Naive thymus-derived CD4-positive, alpha-beta T cell (primary cell): Measurements from ENCODE around the gene SUGP2. TPM values are rescaled to one million over a fixed set of nuclear protein-coding genes. Genes with fewer than 3 reads are reported as not detected.

Experiments
- ATAC-seq: fragments of 150-1000 bp; cut with Tn5 transposase; 2 replicates; pipeline ENCODE4 v1.10.0; 2021; ENCODE audit warnings: mild to moderate bottlenecking, moderate library complexity
- CTCF ChIA-PET: fragments of 350-600 bp; sonication (Branson Sonifier 250); formaldehyde crosslinking; loops from one replicate; lab custom pipeline; 2021; ENCODE audit warnings: antibody characterized with exemption; lab: Charles Lee
- POLR2A ChIA-PET: fragments of 350-600 bp; sonication (Branson Sonifier 250); formaldehyde crosslinking; loops from one replicate; lab custom pipeline; 2021; ENCODE audit warnings: antibody characterized with exemption, inconsistent platforms; lab: Charles Lee
- DNase-seq, 9 donors: peaks; one replicate each; pipeline versions ENCODE4 v3.0.0 to v3.0.0-alpha.2; 2020 to 2022; ENCODE audit warnings: mixed read lengths in 1 of 9
- H3K27ac ChIP-seq: one replicate; pipeline ENCODE4 v1.7.0; 2013; ENCODE audit warnings: mild to moderate bottlenecking, low read depth, low read length, moderate library complexity
- H3K27me3 ChIP-seq, 2 donors: one replicate each; pipeline ENCODE4 v1.7.0; 2013; ENCODE audit warnings: low read length in 2 of 2, mild to moderate bottlenecking in 2 of 2, moderate library complexity in 2 of 2; ENCODE audit not compliant: control insufficient read depth in 2 of 2, insufficient read depth in 2 of 2
- H3K36me3 ChIP-seq, 3 experiments: 1 replicate in 2 of 3; 2 replicates in 1 of 3; pipeline ENCODE4 v1.7.0; 2013; ENCODE audit warnings: low read length in 3 of 3, mild to moderate bottlenecking in 3 of 3, moderate library complexity in 1 of 3; ENCODE audit not compliant: insufficient read depth in 3 of 3, control insufficient read depth in 2 of 3
- H3K4me1 ChIP-seq, 2 donors: one replicate each; pipeline ENCODE4 v1.7.0; 2013; ENCODE audit warnings: low read length in 2 of 2, mild to moderate bottlenecking in 2 of 2, moderate library complexity in 1 of 2; ENCODE audit not compliant: control insufficient read depth in 2 of 2, insufficient read depth in 2 of 2
- H3K4me3 ChIP-seq: 2 replicates; pipeline ENCODE4 v1.7.0; 2013; ENCODE audit warnings: mild to moderate bottlenecking, low read length
- H3K9me3 ChIP-seq, 3 experiments: 1 replicate in 2 of 3; 2 replicates in 1 of 3; pipeline ENCODE4 v1.7.0; 2013; ENCODE audit warnings: low read length in 3 of 3; ENCODE audit not compliant: control insufficient read depth in 2 of 3
- H3K27ac Mint-ChIP-seq, 9 donors: one replicate each; pipeline ENCODE4 v1.8.0; 2020 to 2022; ENCODE audit warnings: mixed read lengths in 9 of 9, mild to moderate bottlenecking in 8 of 9, moderate library complexity in 5 of 9, inconsistent platforms in 2 of 9
- H3K27me3 Mint-ChIP-seq, 5 donors: one replicate each; pipeline ENCODE4 v1.8.0; 2021 to 2022; ENCODE audit warnings: mixed read lengths in 5 of 5, mild to moderate bottlenecking in 1 of 5
- H3K36me3 Mint-ChIP-seq, 5 donors: one replicate each; pipeline ENCODE4 v1.8.0; 2020 to 2022; ENCODE audit warnings: mixed read lengths in 5 of 5, mild to moderate bottlenecking in 3 of 5, inconsistent platforms in 1 of 5
- H3K4me1 Mint-ChIP-seq, 7 donors: one replicate each; pipeline ENCODE4 v1.8.0; 2020 to 2022; ENCODE audit warnings: mixed read lengths in 7 of 7, mild to moderate bottlenecking in 3 of 7, inconsistent platforms in 1 of 7
- H3K4me3 Mint-ChIP-seq, 10 donors: one replicate each; pipeline ENCODE4 v1.8.0; 2020 to 2022; ENCODE audit warnings: mild to moderate bottlenecking in 10 of 10, mixed read lengths in 10 of 10, moderate library complexity in 6 of 10, inconsistent platforms in 2 of 10
- H3K9me3 Mint-ChIP-seq, 11 donors: one replicate each; pipeline ENCODE4 v1.8.0; 2020 to 2022; ENCODE audit warnings: mixed read lengths in 11 of 11, mild to moderate bottlenecking in 4 of 11, inconsistent platforms in 1 of 11, moderate library complexity in 1 of 11
- intact Hi-C, 2 donors: fragments of 100-400 bp; cut with micrococcal nuclease; formaldehyde crosslinking; loops; one replicate each; pipeline ENCODE4 v1.15.1; 2023
- polyA plus RNA-seq, 2 donors: library from polyadenylated mRNA; unstranded; fragments of 300-500 nt; fragmentation: Illumina TruSeq; gene quantifications; one replicate each; pipeline ENCODE4 v1.2.3, GENCODE V29; 2021
- total RNA-seq, 6 experiments: library from RNA in 5 of 6; stranded (reverse) in 5 of 6; gene quantifications; 1 replicate in 5 of 6; 2 replicates in 1 of 6; pipeline ENCODE4 v1.2.3 and lab custom pipeline; 2021 to 2026

The SUGP2 gene
- total and polyA plus RNA-seq, 7 experiments from 2014 or later, result 9.3 to 145 (median 125) TPM

DNA sequence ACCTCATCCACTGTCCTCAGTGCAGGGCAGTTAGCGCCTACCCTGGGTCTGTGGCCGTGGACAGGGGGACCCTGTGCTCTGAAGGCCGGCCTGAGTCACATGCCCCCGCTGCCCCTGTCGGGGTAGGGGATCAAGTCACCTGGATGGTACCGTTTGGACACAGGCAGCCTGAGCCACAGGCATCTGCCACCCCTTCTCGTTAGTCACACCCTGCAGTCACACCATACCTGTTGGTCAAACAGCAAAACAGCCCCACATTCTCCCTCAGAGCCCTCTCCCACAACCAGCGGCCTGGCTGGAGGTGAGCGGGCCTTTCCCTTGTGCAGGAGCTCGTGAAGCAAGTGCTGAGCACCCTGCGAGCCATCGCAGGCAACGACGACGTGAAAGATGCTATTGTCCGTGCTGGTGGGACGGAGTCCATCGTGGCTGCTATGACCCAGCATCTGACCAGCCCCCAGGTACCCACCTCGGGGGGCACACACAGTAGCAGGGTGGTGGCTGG lies 21.7 kb upstream of the SUGP2 start:
- H3K4me3 Mint-ChIP-seq, result no peak overlapping the region
- no peak for DNase-seq
- H3K27ac Mint-ChIP-seq, result no peak overlapping the region
- ChIA-PET POLR2A (interaction anchor here (0.6 to 1.0 kb wide), 2 partner anchors 85 to 199 kb away, joined by 3 to 5 read pairs; no protein-coding TSS in a partner anchor), CTCF (interaction anchor here (1.0 to 2.1 kb wide), 6 partner anchors 12 to 89 kb away, joined by 4 to 10 read pairs (median 7); no protein-coding TSS in a partner anchor)
- H3K36me3 ChIP-seq, result peaks cover 0 to 64% (median 0%) of the 10 kb centered on the region in 3 experiments
- H3K27me3 ChIP-seq, result no peaks in the 10 kb centered on the region
- no peak for ATAC-seq
- intact Hi-C loops, result loop anchor here in 1 of 2 donors (1.0 kb wide), 1 partner anchor 83 kb away; the partner anchor contains the start of gene TMEM161A
- no peaks in the 10 kb centered on the region for H3K4me1 ChIP-seq
- H3K9me3 ChIP-seq, result no peaks in the 10 kb centered on the region
- H3K27me3 Mint-ChIP-seq, result no peaks in the 10 kb centered on the region
- no peaks in the 10 kb centered on the region for H3K9me3 Mint-ChIP-seq
- H3K27ac ChIP-seq, result no peak overlapping the region
- no peak overlapping the region for H3K4me3 ChIP-seq
- no peaks in the 10 kb centered on the region for H3K4me1 Mint-ChIP-seq
- H3K36me3 Mint-ChIP-seq, result peaks cover 0 to 12% (median 0%) of the 10 kb centered on the region in 5 donors

DNA sequence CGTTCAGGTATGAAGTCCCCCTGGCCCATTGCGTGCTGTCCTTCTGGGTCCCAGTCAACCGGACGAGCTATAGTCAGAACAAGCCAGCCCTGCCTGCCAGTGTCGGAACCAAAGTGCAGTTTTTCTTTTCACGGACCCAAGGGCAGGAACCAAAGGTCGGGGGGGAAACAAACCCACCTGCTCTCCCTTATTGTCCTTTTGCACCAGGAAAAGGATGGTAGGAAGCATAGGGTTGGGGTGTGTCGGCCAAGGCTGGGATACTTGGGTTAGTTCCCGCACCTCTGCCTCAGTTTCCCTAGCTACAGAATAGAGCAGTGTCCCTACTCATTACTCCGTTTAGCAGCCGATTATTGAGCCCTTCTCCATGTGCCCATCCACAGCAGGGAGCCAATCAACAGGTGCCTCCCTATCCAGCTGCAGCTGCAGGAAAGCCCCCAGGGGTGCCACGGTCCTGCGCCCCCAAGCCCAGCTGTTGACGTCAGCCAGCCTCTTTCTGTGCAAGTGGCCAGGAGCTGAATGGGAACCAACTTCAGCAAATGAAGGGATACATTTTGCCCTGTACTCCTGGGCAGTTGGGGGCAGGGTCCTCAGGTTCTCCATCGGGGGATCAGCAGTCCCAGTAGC lies 21.1 kb upstream of the SUGP2 start:
- Mint-ChIP-seq H3K4me1 (no peaks in the 10 kb centered on the region), H3K27ac (no peak overlapping the region), H3K36me3 (peaks cover 0 to 12% (median 0%) of the 10 kb centered on the region in 5 donors), H3K4me3 (no peak overlapping the region), H3K9me3 (no peaks in the 10 kb centered on the region), H3K27me3 (no peaks in the 10 kb centered on the region)
- H3K27ac ChIP-seq, result no peak overlapping the region
- CTCF ChIA-PET, result interaction anchor here (0.9 to 2.1 kb wide), 7 partner anchors 13 to 89 kb away, joined by 4 to 10 read pairs (median 7); no protein-coding TSS in a partner anchor
- peaks cover 0 to 65% (median 0%) of the 10 kb centered on the region in 3 experiments for H3K36me3 ChIP-seq
- intact Hi-C loops, result loop anchor here in 1 of 2 donors (1.0 kb wide), 1 partner anchor 84 kb away; the partner anchor contains the start of gene TMEM161A
- no peak for DNase-seq
- POLR2A ChIA-PET, result interaction anchor here (0.6 to 1.0 kb wide), 2 partner anchors 86 to 96 kb away, joined by 3 read pairs; no protein-coding TSS in a partner anchor
- ATAC-seq, result no peak
- H3K4me1 ChIP-seq, result no peaks in the 10 kb centered on the region
- H3K4me3 ChIP-seq, result no peak overlapping the region
- H3K9me3 ChIP-seq, result no peaks in the 10 kb centered on the region
- H3K27me3 ChIP-seq, result no peaks in the 10 kb centered on the region

DNA sequence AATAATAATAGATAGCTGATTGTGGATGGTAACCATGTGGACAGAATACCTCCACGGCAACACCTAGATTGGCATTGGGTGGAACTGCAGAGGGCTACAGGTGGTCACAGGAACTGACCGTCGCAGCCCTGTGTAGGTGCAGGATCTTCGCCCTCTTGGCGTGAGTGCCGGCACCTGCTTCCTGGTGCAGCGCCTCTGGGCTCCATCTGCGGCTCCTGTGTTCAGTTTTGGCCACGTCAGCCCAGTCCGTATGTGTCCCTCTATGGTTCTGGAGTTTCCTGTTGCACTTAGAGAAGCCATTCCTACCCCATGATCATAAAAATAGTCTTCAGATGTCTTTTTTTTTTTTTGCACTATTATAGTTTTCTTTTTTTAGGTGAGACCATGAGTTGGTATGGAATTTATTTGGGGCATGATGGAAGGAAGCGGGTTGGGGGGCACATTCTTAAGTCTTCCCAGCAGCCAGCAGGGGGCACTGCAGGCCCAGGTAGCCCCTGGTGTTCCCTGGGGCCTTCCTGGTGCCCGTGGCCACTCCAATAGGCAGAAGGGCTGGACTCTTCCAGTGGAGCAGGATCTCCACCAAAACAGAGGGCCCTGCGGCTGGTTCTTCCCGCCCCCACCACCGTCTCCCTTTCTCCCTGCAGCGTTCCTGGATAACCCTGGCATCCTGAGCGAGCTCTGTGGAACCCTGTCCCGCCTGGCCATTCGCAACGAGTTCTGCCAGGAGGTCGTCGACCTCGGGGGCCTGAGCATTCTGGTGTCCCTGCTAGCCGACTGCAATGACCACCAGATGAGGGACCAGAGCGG lies 20.4 kb upstream of the SUGP2 start:
- DNase-seq (peak; percentile 28 to 70 (median 55)), ATAC-seq (peak; percentile 72)
- H3K4me1 Mint-ChIP-seq, result no peaks in the 10 kb centered on the region
- no peaks in the 10 kb centered on the region for H3K27me3 Mint-ChIP-seq
- no peaks in the 10 kb centered on the region for H3K9me3 Mint-ChIP-seq
- no peak overlapping the region for H3K27ac Mint-ChIP-seq
- ChIA-PET POLR2A (interaction anchor here (0.6 to 1.0 kb wide), 2 partner anchors 86 to 96 kb away, joined by 3 read pairs; no protein-coding TSS in a partner anchor), CTCF (interaction anchor here (0.7 to 2.1 kb wide), 10 partner anchors 12 to 121 kb away, joined by 3 to 10 read pairs (median 5); no protein-coding TSS in a partner anchor)
- peaks cover 0 to 65% (median 0%) of the 10 kb centered on the region in 3 experiments for H3K36me3 ChIP-seq
- H3K4me3 ChIP-seq, result no peak overlapping the region
- intact Hi-C loops, result loop anchor here (1.0 to 2.0 kb wide), 6 partner anchors 57 to 171 kb away; partner anchors contain the start of gene TMEM161A (in 1 of the 2)
- H3K4me3 Mint-ChIP-seq, result no peak overlapping the region
- H3K27ac ChIP-seq, result no peak overlapping the region
- no peaks in the 10 kb centered on the region for H3K4me1 ChIP-seq
- no peaks in the 10 kb centered on the region for H3K9me3 ChIP-seq
- no peaks in the 10 kb centered on the region for H3K27me3 ChIP-seq
- H3K36me3 Mint-ChIP-seq, result peaks cover 0 to 12% (median 0%) of the 10 kb centered on the region in 5 donors

DNA sequence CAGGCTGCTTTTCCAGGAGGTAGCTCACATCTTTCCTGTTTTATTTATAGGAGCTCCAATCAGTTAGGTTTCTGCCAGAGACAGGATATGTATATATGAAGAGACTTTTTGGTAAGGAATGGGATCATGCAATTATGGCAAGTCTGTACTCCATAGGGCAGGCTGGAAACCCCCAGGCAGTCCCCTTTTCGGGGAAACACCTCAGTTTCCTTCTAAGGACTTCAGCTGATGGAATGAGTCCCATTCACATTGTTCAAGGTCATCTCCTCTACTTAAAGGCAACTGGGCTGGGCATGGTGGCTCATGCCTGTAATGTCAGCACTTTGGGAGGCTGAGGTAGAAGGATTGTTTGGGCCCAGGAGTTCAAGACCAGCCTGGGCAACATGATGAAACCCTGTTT lies 19.6 kb upstream of the SUGP2 start:
- H3K9me3 ChIP-seq, result no peaks in the 10 kb centered on the region
- no peak overlapping the region for H3K27ac ChIP-seq
- no peaks in the 10 kb centered on the region for H3K4me1 ChIP-seq
- H3K4me3 ChIP-seq, result no peak overlapping the region
- H3K4me3 Mint-ChIP-seq, result no peak overlapping the region
- no peaks in the 10 kb centered on the region for H3K27me3 Mint-ChIP-seq
- no peak for ATAC-seq
- H3K4me1 Mint-ChIP-seq, result no peaks in the 10 kb centered on the region
- intact Hi-C loops, result loop anchor here (1.0 to 2.0 kb wide), 5 partner anchors 57 to 172 kb away; no protein-coding TSS in a partner anchor
- no peaks in the 10 kb centered on the region for H3K27me3 ChIP-seq
- no peaks in the 10 kb centered on the region for H3K9me3 Mint-ChIP-seq
- no peak for DNase-seq
- peaks cover 0 to 12% (median 0%) of the 10 kb centered on the region in 5 donors for H3K36me3 Mint-ChIP-seq
- ChIA-PET POLR2A (interaction anchor here (0.8 kb wide), 1 partner anchor 86 kb away, joined by 4 read pairs; no protein-coding TSS in a partner anchor), CTCF (interaction anchor here (0.7 to 1.4 kb wide), 6 partner anchors 12 to 122 kb away, joined by 3 to 6 read pairs (median 4); no protein-coding TSS in a partner anchor)
- H3K27ac Mint-ChIP-seq, result no peak overlapping the region
- peaks cover 0 to 59% (median 0%) of the 10 kb centered on the region in 3 experiments for H3K36me3 ChIP-seq

DNA sequence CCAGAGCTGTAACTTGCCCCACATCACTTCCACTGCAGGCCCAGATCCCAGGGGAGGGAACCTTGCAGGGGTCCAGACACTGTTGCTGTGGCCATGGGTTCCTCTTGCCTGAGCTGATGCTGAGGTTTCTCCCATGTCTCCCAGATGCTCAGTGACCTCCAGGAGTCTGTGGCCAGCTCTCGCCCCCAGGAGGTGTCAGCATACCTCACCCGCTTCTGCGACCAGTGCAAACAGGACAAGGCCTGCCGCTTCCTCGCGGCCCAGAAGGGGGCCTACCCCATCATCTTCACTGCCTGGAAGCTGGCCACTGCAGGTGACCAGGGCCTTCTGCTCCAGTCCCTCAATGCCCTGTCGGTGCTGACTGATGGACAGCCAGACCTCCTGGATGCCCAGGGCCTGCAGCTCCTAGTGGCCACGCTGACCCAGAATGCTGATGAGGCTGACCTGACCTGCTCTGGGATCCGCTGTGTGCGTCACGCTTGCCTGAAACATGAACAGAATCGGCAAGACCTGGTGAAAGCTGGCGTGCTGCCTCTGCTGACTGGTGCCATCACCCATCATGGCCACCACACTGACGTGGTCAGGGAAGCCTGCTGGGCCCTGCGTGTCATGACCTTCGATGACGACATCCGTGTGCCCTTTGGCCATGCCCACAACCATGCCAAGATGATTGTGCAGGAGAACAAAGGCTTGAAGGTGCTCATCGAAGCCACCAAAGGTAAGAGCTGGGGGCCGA lies 18.3 kb upstream of the SUGP2 start:
- intact Hi-C loops, result loop anchor here in 1 of 2 donors (2.0 kb wide), 1 partner anchor 173 kb away; no protein-coding TSS in a partner anchor
- no peaks in the 10 kb centered on the region for H3K27me3 ChIP-seq
- no peak overlapping the region for H3K4me3 Mint-ChIP-seq
- H3K27ac ChIP-seq, result no peak overlapping the region
- peak overlapping the region in 2 of 9 donors; percentile 10 to 46 for H3K27ac Mint-ChIP-seq
- H3K36me3 ChIP-seq, result peaks cover 0 to 50% (median 0%) of the 10 kb centered on the region in 3 experiments
- H3K4me1 Mint-ChIP-seq, result no peaks in the 10 kb centered on the region
- H3K27me3 Mint-ChIP-seq, result no peaks in the 10 kb centered on the region
- ATAC-seq, result no peak
- DNase-seq, result no peak
- no peaks in the 10 kb centered on the region for H3K9me3 Mint-ChIP-seq
- no peaks in the 10 kb centered on the region for H3K9me3 ChIP-seq
- ChIA-PET CTCF (interaction anchor here (0.9 to 1.0 kb wide), 2 partner anchors 11 to 65 kb away, joined by 3 read pairs; no protein-coding TSS in a partner anchor), POLR2A (no interaction called here)
- peaks cover 0 to 17% (median 5%) of the 10 kb centered on the region in 5 donors for H3K36me3 Mint-ChIP-seq
- no peaks in the 10 kb centered on the region for H3K4me1 ChIP-seq
- no peak overlapping the region for H3K4me3 ChIP-seq
